NT2/D1 (cell line): Measurements from ENCODE around the gene C10orf90.

Experiments
- YY1 ChIP-seq: IDR thresholded peaks from 2 replicates; pipeline ENCODE4 v1.6.1; 2011; ENCODE audit not compliant: insufficient read length, insufficient read depth
- ZNF274 ChIP-seq: IDR thresholded peaks from 2 replicates; pipeline ENCODE4 v1.6.1; 2011; ENCODE audit warnings: mild to moderate bottlenecking, low read depth, low read length

DNA sequence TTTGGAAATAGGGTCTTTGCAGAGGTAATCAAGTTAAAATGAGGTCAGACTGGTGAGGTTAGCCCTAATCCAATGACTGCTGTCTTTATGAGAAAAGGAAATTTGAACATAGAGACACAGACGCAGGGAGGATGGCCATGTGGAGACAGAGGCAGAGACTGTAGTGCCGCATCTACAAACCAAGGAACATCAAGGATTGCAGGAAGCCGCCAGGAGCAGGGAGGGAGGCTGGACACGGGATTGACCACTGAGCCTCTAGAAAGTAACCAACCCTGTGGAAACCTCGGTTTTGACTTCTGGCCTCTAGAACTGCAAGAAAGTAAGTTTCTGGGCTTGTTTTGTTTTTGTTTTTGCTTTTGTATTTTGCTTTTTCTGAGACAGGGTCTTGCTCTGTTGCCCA is 213.9 kb downstream of the C10orf90 start:
- TF ChIP-seq YY1, result no peak
- no peak for TF ChIP-seq ZNF274
